ENCODE data around the gene GPC3.
"Not testable (repeated sequence)": the region's sequence is repeated elsewhere in the genome, so short reads cannot be mapped to it uniquely, and the experiment has no call there.

GPC3 gene

DNA sequence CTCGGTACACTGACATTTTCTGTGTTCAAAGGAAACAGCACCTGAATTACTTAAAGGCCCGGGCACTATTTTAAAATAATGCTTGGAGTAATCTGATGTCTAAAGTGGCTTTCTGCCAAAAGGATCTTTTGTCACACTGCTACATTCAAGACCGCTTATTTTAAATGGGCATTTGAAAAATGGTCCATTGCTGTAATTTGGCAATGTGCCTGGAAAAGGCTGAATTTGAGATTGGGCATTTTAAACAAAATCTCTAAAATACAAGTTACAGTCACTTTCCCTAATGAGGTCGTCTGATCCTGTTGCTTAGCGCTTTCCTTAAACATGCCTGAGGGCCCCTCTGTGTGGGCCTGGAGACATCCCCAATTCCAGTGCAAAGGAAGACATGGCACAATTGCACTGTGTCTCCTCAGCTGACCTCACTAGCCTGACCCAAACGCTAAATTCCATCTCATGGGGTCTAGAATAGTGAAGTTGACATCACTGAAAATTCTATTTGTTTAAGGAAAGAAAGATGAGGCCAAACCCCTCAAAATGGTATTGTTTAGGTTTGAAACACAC, 214.2 kb downstream of the GPC3 start:
- Histone ChIP-seq H3K4me3 (ENCODE audit: low read depth, low read length, poor library complexity, severe bottlenecking) (no peak overlapping the region), H3K4me1 (ENCODE audit: insufficient read depth, low read length, severe bottlenecking) (no peaks in the 10 kb centered on the region), H3K36me3 (ENCODE audit: insufficient read depth, low read length) (no peaks in the 10 kb centered on the region), H3K27me3 (ENCODE audit: insufficient read depth, low read length) (no peaks in the 10 kb centered on the region), H3K9ac (ENCODE audit: low read length) (no peak overlapping the region), H2AFZ (ENCODE audit: low read length) (no peak overlapping the region), H3F3A (ENCODE audit: insufficient read depth, low read length) (no peaks in the 10 kb centered on the region), H3K9me2 (ENCODE audit: low read depth, low read length) (no peaks in the 10 kb centered on the region), H3K9me3 (ENCODE audit: low read length) (no peaks in the 10 kb centered on the region), H4K20me1 (ENCODE audit: insufficient read depth, low read length) (no peaks in the 10 kb centered on the region), H3K79me2 (ENCODE audit: insufficient read depth, low read length) (no peaks in the 10 kb centered on the region), H3K27ac (ENCODE audit: low read depth, low read length, poor library complexity, severe bottlenecking) (no peak overlapping the region), H3K4me2 (ENCODE audit: low read length) (no peak overlapping the region)
- TF ChIP-seq, protein P1, sequence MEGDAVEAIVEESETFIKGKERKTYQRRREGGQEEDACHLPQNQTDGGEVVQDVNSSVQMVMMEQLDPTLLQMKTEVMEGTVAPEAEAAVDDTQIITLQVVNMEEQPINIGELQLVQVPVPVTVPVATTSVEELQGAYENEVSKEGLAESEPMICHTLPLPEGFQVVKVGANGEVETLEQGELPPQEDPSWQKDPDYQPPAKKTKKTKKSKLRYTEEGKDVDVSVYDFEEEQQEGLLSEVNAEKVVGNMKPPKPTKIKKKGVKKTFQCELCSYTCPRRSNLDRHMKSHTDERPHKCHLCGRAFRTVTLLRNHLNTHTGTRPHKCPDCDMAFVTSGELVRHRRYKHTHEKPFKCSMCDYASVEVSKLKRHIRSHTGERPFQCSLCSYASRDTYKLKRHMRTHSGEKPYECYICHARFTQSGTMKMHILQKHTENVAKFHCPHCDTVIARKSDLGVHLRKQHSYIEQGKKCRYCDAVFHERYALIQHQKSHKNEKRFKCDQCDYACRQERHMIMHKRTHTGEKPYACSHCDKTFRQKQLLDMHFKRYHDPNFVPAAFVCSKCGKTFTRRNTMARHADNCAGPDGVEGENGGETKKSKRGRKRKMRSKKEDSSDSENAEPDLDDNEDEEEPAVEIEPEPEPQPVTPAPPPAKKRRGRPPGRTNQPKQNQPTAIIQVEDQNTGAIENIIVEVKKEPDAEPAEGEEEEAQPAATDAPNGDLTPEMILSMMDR (IDR thresholded peaks at IDR 0.05; ENCODE audit: low read length), result no peak
- no peak for TF ChIP-seq EZH2 (IDR thresholded peaks at IDR 0.05; ENCODE audit: borderline replicate concordance, low read length)

DNA sequence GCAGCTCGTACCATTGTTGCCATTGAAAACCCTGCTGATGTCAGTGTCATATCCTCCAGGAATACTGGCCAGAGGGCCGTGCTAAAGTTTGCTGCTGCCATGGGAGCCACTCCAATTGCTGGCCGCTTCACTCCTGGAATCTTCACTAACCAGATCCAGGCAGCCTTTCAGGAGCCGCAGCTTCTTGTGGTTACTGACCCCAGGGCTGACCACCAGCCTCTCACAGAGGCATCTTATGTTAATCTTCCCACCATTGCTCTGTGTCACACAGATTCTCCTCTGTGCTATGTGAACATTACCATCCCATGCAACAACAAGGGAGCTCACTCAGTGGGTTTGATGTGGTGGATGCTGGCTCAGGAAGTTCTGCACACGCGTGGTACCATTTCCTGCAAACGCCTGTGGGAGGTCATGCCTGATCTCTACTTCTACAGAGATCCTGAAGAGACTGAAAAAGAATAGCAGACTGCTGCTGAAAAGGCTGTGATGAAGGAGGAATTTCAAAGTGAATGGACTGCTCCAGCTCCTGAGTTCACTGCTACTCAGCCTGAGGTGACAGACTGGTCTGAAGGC, 222.3 kb downstream of the GPC3 start:
- not testable (repeated sequence) for H3K79me2 ChIP-seq (ENCODE audit: insufficient read depth, low read length); H3K4me1 ChIP-seq (ENCODE audit: insufficient read depth, low read length, severe bottlenecking); H2AFZ ChIP-seq (ENCODE audit: low read length); H3K4me3 ChIP-seq (ENCODE audit: low read depth, low read length, poor library complexity, severe bottlenecking); H3K9ac ChIP-seq (ENCODE audit: low read length); H4K20me1 ChIP-seq (ENCODE audit: insufficient read depth, low read length); H3K27me3 ChIP-seq (ENCODE audit: insufficient read depth, low read length); H3K9me3 ChIP-seq (ENCODE audit: low read length); H3K27ac ChIP-seq (ENCODE audit: low read depth, low read length, poor library complexity, severe bottlenecking); H3F3A ChIP-seq (ENCODE audit: insufficient read depth, low read length); H3K9me2 ChIP-seq (ENCODE audit: low read depth, low read length); H3K36me3 ChIP-seq (ENCODE audit: insufficient read depth, low read length); H3K4me2 ChIP-seq (ENCODE audit: low read length)

DNA sequence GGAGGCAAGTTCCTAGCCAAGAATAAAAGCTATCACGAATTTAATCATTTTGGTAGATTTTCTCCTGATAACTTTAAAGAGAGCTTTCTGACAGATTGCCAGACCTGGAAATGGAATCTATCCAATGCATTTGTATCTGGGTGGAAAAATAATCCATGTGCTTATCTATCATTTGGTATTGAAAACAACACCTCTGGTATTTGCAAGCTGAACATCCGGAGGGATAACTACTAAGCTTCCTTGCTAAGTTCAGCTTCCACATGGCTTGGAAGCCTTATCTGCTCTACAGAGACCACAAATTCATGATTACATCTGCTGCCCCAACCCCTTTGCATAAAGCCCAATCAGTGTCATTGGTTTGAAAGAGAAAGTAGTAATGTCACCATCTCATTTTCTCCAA, 230.7 kb downstream of the GPC3 start:
- H3K79me2 ChIP-seq (ENCODE audit: insufficient read depth, low read length), result no peaks in the 10 kb centered on the region
- H2AFZ ChIP-seq (ENCODE audit: low read length), result no peak overlapping the region
- H4K20me1 ChIP-seq (ENCODE audit: insufficient read depth, low read length), result no peaks in the 10 kb centered on the region
- no peak overlapping the region for H3K4me3 ChIP-seq (ENCODE audit: low read depth, low read length, poor library complexity, severe bottlenecking)
- H3K9ac ChIP-seq (ENCODE audit: low read length), result no peak overlapping the region
- H3K36me3 ChIP-seq (ENCODE audit: insufficient read depth, low read length), result no peaks in the 10 kb centered on the region
- H3K4me2 ChIP-seq (ENCODE audit: low read length), result no peak overlapping the region
- no peak for TF ChIP-seq EZH2 (IDR thresholded peaks at IDR 0.05; ENCODE audit: borderline replicate concordance, low read length)
- TF ChIP-seq, protein P1 (IDR thresholded peaks at IDR 0.05; ENCODE audit: low read length), result no peak
- H3F3A ChIP-seq (ENCODE audit: insufficient read depth, low read length), result no peaks in the 10 kb centered on the region
- H3K9me2 ChIP-seq (ENCODE audit: low read depth, low read length), result no peaks in the 10 kb centered on the region
- no peaks in the 10 kb centered on the region for H3K4me1 ChIP-seq (ENCODE audit: insufficient read depth, low read length, severe bottlenecking)
- H3K27ac ChIP-seq (ENCODE audit: low read depth, low read length, poor library complexity, severe bottlenecking), result no peak overlapping the region
- no peaks in the 10 kb centered on the region for H3K9me3 ChIP-seq (ENCODE audit: low read length)
- H3K27me3 ChIP-seq (ENCODE audit: insufficient read depth, low read length), result no peaks in the 10 kb centered on the region

DNA sequence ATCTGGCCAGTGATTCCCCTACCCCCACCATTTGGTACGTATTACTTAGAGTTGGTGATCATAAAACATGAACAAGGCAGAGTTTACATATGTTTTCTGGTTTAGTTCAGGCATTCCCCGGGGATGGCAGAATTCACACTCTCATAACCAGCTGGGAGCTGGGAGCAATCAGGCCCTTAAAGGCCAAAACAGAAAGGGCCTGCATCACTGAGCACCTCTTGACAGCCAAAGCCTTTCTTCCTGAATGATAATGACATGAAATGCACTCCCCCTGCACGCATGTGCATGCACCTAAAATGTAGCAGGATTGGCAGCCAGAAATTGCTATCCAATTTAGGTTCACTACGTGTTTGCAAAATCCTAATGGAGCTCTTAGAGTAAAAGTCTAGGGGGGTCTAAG, 235.4 kb downstream of the GPC3 start:
- Histone ChIP-seq H4K20me1 (ENCODE audit: insufficient read depth, low read length) (no peaks in the 10 kb centered on the region), H3K9me3 (ENCODE audit: low read length) (no peaks in the 10 kb centered on the region), H3K27ac (ENCODE audit: low read depth, low read length, poor library complexity, severe bottlenecking) (no peak overlapping the region), H3K79me2 (ENCODE audit: insufficient read depth, low read length) (no peaks in the 10 kb centered on the region), H3K4me3 (ENCODE audit: low read depth, low read length, poor library complexity, severe bottlenecking) (no peak overlapping the region), H3K4me2 (ENCODE audit: low read length) (no peak overlapping the region), H3K27me3 (ENCODE audit: insufficient read depth, low read length) (no peaks in the 10 kb centered on the region), H3K36me3 (ENCODE audit: insufficient read depth, low read length) (no peaks in the 10 kb centered on the region), H3K4me1 (ENCODE audit: insufficient read depth, low read length, severe bottlenecking) (no peaks in the 10 kb centered on the region), H2AFZ (ENCODE audit: low read length) (no peak overlapping the region), H3K9me2 (ENCODE audit: low read depth, low read length) (no peaks in the 10 kb centered on the region), H3F3A (ENCODE audit: insufficient read depth, low read length) (no peaks in the 10 kb centered on the region), H3K9ac (ENCODE audit: low read length) (no peak overlapping the region)
- TF ChIP-seq EZH2 (IDR thresholded peaks at IDR 0.05; ENCODE audit: borderline replicate concordance, low read length), result no peak
- TF ChIP-seq, protein P1 (IDR thresholded peaks at IDR 0.05; ENCODE audit: low read length), result no peak
